Measurements from ENCODE around the gene UIMC1.

- TF ChIP-seq CTCF (conservative IDR thresholded peaks at IDR 0.05 in 1 of 2, IDR thresholded peaks at IDR 0.05 in 1 of 2; ENCODE audit: extremely low read depth in 1 of 2, insufficient read depth in 1 of 2, low read depth in 1 of 2, low read length in 2 of 2) (no peak), EZH2 (IDR thresholded peaks at IDR 0.05; ENCODE audit: borderline replicate concordance, low read length) (no peak)
Measured at GRCh38 chr5:177008716-177009115, 2.1 kb upstream of the UIMC1 start.
